Measurements from ENCODE around the gene COPG1. TPM values are rescaled to one million over a fixed set of nuclear protein-coding genes. Genes with fewer than 3 reads are reported as not detected.

The COPG1 gene
- total and polyA plus RNA-seq, 9 of the 15 experiments (the other 6 are each of a cell fraction or from before 2014, with no cell fraction given): 40.3 to 105 (median 62.4) TPM

DNA sequence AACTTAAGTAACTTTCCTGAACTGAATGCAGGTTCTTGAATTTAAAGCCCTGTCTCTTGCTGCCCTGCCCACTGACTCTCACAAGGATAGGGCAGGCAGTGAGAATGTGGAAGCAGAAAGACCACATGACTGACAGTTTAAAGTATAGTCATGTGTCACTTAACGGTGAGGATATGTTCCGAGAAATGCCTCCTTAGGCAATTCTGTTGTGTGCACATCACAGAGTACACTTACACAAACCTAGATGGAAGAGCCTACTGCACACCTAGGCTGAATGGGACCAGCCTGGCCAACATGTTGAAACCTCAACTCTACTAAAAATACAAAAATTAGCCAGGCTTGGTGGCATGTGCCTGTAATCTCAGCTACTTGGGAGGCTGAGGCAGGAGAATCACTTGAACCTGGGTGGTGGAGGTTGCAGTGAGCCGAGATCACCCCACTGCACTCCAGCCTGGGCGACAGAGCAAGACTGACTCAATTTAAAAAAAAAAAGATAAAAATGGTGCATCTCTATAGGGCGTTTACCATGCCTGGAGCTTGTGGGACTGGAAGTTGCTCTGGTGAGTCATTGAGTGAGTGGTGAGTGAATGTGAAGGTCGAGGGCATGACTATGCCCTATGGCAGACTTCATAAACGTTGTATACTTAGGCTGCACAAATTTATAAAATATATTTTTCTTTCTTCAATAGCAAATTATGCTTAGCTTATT is 18.9 kb upstream of the COPG1 start (continued):
- TF ChIP-seq, protein P1, sequence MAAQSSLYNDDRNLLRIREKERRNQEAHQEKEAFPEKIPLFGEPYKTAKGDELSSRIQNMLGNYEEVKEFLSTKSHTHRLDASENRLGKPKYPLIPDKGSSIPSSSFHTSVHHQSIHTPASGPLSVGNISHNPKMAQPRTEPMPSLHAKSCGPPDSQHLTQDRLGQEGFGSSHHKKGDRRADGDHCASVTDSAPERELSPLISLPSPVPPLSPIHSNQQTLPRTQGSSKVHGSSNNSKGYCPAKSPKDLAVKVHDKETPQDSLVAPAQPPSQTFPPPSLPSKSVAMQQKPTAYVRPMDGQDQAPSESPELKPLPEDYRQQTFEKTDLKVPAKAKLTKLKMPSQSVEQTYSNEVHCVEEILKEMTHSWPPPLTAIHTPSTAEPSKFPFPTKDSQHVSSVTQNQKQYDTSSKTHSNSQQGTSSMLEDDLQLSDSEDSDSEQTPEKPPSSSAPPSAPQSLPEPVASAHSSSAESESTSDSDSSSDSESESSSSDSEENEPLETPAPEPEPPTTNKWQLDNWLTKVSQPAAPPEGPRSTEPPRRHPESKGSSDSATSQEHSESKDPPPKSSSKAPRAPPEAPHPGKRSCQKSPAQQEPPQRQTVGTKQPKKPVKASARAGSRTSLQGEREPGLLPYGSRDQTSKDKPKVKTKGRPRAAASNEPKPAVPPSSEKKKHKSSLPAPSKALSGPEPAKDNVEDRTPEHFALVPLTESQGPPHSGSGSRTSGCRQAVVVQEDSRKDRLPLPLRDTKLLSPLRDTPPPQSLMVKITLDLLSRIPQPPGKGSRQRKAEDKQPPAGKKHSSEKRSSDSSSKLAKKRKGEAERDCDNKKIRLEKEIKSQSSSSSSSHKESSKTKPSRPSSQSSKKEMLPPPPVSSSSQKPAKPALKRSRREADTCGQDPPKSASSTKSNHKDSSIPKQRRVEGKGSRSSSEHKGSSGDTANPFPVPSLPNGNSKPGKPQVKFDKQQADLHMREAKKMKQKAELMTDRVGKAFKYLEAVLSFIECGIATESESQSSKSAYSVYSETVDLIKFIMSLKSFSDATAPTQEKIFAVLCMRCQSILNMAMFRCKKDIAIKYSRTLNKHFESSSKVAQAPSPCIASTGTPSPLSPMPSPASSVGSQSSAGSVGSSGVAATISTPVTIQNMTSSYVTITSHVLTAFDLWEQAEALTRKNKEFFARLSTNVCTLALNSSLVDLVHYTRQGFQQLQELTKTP (IDR thresholded peaks at IDR 0.05; ENCODE audit: low read depth in 1 of 2, partially characterized antibody in 2 of 2): no peak
- TF ChIP-seq KDM1A (IDR thresholded peaks at IDR 0.05): peak in 1 of 2 experiments; percentile 27; a peak in 2 of 4 replicates
- peak; percentile 91 for TF ChIP-seq FOSL1 (tag; conservative IDR thresholded peaks at IDR 0.05)
- TF ChIP-seq GTF2F1 (IDR thresholded peaks at IDR 0.05; ENCODE audit: low read depth, low read length): no peak
- TF ChIP-seq CBX5 (IDR thresholded peaks at IDR 0.05; ENCODE audit: borderline replicate concordance, low read depth): no peak
- TF ChIP-seq ZNF23 (CRISPR knock-in tag; IDR thresholded peaks at IDR 0.05): no peak
- TF ChIP-seq MEF2D (tag; conservative IDR thresholded peaks at IDR 0.05; ENCODE audit: low read depth): 0 out of 2 replicates have a peak, but pooled peaks have one; percentile 39
- peak; percentile 31; the same call in 1 of the 2 replicates for TF ChIP-seq SMARCC2 (IDR thresholded peaks at IDR 0.05; ENCODE audit: low read depth)
- TF ChIP-seq STAG1 (CRISPR knock-in tag; IDR thresholded peaks at IDR 0.05; ENCODE audit: borderline replicate concordance): no peak
- TF ChIP-seq MED1 (CRISPR knock-in tag; IDR thresholded peaks at IDR 0.05; ENCODE audit: borderline replicate concordance): no peak
- TF ChIP-seq, protein P2, sequence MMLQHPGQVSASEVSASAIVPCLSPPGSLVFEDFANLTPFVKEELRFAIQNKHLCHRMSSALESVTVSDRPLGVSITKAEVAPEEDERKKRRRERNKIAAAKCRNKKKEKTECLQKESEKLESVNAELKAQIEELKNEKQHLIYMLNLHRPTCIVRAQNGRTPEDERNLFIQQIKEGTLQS (IDR thresholded peaks at IDR 0.05): peak; percentile 84
- TF ChIP-seq, protein P2 (CRISPR knock-in tag; conservative IDR thresholded peaks at IDR 0.05): no peak
- TF ChIP-seq, protein P3, sequence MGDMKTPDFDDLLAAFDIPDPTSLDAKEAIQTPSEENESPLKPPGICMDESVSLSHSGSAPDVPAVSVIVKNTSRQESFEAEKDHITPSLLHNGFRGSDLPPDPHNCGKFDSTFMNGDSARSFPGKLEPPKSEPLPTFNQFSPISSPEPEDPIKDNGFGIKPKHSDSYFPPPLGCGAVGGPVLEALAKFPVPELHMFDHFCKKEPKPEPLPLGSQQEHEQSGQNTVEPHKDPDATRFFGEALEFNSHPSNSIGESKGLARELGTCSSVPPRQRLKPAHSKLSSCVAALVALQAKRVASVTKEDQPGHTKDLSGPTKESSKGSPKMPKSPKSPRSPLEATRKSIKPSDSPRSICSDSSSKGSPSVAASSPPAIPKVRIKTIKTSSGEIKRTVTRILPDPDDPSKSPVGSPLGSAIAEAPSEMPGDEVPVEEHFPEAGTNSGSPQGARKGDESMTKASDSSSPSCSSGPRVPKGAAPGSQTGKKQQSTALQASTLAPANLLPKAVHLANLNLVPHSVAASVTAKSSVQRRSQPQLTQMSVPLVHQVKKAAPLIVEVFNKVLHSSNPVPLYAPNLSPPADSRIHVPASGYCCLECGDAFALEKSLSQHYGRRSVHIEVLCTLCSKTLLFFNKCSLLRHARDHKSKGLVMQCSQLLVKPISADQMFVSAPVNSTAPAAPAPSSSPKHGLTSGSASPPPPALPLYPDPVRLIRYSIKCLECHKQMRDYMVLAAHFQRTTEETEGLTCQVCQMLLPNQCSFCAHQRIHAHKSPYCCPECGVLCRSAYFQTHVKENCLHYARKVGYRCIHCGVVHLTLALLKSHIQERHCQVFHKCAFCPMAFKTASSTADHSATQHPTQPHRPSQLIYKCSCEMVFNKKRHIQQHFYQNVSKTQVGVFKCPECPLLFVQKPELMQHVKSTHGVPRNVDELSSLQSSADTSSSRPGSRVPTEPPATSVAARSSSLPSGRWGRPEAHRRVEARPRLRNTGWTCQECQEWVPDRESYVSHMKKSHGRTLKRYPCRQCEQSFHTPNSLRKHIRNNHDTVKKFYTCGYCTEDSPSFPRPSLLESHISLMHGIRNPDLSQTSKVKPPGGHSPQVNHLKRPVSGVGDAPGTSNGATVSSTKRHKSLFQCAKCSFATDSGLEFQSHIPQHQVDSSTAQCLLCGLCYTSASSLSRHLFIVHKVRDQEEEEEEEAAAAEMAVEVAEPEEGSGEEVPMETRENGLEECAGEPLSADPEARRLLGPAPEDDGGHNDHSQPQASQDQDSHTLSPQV (IDR thresholded peaks at IDR 0.05): peak; percentile 56; the same call in 1 of the 2 replicates
- TF ChIP-seq, protein P4, sequence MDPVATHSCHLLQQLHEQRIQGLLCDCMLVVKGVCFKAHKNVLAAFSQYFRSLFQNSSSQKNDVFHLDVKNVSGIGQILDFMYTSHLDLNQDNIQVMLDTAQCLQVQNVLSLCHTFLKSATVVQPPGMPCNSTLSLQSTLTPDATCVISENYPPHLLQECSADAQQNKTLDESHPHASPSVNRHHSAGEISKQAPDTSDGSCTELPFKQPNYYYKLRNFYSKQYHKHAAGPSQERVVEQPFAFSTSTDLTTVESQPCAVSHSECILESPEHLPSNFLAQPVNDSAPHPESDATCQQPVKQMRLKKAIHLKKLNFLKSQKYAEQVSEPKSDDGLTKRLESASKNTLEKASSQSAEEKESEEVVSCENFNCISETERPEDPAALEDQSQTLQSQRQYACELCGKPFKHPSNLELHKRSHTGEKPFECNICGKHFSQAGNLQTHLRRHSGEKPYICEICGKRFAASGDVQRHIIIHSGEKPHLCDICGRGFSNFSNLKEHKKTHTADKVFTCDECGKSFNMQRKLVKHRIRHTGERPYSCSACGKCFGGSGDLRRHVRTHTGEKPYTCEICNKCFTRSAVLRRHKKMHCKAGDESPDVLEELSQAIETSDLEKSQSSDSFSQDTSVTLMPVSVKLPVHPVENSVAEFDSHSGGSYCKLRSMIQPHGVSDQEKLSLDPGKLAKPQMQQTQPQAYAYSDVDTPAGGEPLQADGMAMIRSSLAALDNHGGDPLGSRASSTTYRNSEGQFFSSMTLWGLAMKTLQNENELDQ (CRISPR knock-in tag; IDR thresholded peaks at IDR 0.05; ENCODE audit: borderline replicate concordance): no peak
- TF ChIP-seq RFX7 (CRISPR knock-in tag; IDR thresholded peaks at IDR 0.05): no peak
- TF ChIP-seq CBX1 (IDR thresholded peaks at IDR 0.05; ENCODE audit: low read depth): no peak

Data from K562 (cell line).